MM.1S (cell line): ENCODE data around the gene LHX5.

Experiments used
- EZH2 ChIP-seq: fragments of 300-600 bp; sonication (generic); optimal IDR thresholded peaks from 2 replicates; pipeline ENCODE3; 2017; ENCODE audit warnings: low read depth, mild to moderate bottlenecking, antibody characterized with exemption, low read length, mixed read lengths
- EZH2phosphoT487 ChIP-seq: fragments of 300-600 bp; sonication (generic); IDR thresholded peaks from 2 replicates; pipeline ENCODE4 v1.6.1; 2018; ENCODE audit warnings: antibody characterized with exemption, low read length
- TF ChIP-seq, protein P1 (sequence below): fragments of 300-600 bp; sonication (generic); IDR thresholded peaks from 2 replicates; pipeline ENCODE4 v1.5.1; 2016; ENCODE audit warnings: antibody characterized with exemption, low read length, mixed read lengths

DNA sequence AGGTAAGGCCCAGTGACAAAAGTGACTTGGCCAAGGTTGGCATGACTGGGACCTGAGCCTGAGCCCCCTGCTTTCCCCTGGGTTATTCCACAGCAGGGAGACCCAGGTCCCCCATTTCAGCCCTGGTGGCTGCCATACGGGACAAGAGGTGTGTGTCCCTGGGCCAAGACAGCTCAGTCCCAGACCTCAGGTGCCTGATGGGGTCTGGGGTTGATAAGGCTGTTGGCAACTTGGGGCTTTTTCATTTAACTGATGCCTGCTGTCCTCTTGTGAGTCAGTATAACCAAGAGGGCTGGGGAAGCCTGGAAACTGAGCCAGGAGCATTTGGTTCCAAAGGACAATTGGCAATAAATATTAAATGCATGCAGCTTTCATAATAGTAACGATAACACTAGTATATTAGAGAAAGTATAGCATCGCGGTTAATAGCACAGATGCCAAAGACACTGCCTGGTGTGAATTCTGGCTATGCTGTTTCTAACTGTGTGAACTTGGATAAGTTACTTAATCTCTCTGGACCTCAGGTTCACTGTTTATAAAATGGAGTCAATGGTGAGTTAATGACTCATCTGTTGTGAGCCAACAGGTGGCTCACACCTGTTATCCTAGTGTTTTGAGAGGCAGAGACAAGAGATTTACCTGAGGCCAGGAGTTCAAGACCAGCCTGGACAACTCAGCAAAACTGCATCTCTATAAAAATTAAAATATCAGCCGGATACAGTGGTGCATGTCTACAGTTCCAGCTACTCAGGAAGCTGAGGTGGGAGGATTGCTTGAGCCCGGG, 48.6 kb downstream of the LHX5 start:
- TF ChIP-seq, protein P1, sequence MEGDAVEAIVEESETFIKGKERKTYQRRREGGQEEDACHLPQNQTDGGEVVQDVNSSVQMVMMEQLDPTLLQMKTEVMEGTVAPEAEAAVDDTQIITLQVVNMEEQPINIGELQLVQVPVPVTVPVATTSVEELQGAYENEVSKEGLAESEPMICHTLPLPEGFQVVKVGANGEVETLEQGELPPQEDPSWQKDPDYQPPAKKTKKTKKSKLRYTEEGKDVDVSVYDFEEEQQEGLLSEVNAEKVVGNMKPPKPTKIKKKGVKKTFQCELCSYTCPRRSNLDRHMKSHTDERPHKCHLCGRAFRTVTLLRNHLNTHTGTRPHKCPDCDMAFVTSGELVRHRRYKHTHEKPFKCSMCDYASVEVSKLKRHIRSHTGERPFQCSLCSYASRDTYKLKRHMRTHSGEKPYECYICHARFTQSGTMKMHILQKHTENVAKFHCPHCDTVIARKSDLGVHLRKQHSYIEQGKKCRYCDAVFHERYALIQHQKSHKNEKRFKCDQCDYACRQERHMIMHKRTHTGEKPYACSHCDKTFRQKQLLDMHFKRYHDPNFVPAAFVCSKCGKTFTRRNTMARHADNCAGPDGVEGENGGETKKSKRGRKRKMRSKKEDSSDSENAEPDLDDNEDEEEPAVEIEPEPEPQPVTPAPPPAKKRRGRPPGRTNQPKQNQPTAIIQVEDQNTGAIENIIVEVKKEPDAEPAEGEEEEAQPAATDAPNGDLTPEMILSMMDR, result no peak
- TF ChIP-seq EZH2 (no peak), EZH2phosphoT487 (no peak)
